Fibroblast of lung (primary cell): Measurements from ENCODE around the gene ATP11C. TPM values are rescaled to one million over a fixed set of nuclear protein-coding genes. Genes with fewer than 3 reads are reported as not detected.
A peak's percentile ranks its signal among the peaks of the same experiment; 100 is the strongest.

Experiments
- DNase-seq, 2 donors: peaks; one replicate each; pipeline versions ENCODE4 v3.0.0 to v3.0.0-alpha.2; 2010; ENCODE audit warnings: low read depth in 2 of 2
- H2AFZ ChIP-seq: 2 replicates; pipeline ENCODE4 v1.5.1; 2012; ENCODE audit warnings: low read length, control low read depth, inconsistent platforms
- H3K27ac ChIP-seq: 2 replicates; pipeline ENCODE4 v1.5.1; 2011; ENCODE audit warnings: low read length, control low read depth; ENCODE audit not compliant: insufficient read depth
- H3K27me3 ChIP-seq: 2 replicates; pipeline ENCODE4 v1.5.1; 2011; ENCODE audit warnings: mild to moderate bottlenecking, low read length; ENCODE audit not compliant: control insufficient read depth, insufficient read depth
- H3K36me3 ChIP-seq: 2 replicates; pipeline ENCODE4 v1.5.1; 2011; ENCODE audit warnings: low read length; ENCODE audit not compliant: control insufficient read depth, insufficient read depth
- H3K4me1 ChIP-seq: 2 replicates; pipeline ENCODE4 v1.5.1; 2011; ENCODE audit warnings: low read length; ENCODE audit not compliant: control insufficient read depth, insufficient read depth; ENCODE audit errors: extremely low read depth
- H3K4me2 ChIP-seq: 2 replicates; pipeline ENCODE4 v1.5.1; 2011; ENCODE audit warnings: low read length, control low read depth; ENCODE audit not compliant: insufficient read depth; ENCODE audit errors: extremely low read depth
- H3K4me3 ChIP-seq, 4 experiments: fragments of 200-600 bp in 1 of 4; sonication (generic) in 1 of 4; replicated peaks in 1 of 4; 2 replicates each; pipeline ENCODE4 v1.5.1; 2011 to 2016; ENCODE audit warnings: low read length in 4 of 4, low read depth in 3 of 4, mild to moderate bottlenecking in 3 of 4, control low read depth in 2 of 4, inconsistent platforms in 1 of 4, mixed read lengths in 1 of 4; ENCODE audit not compliant: insufficient read depth in 1 of 4; ENCODE audit errors: control extremely low read depth in 1 of 4
- H3K79me2 ChIP-seq: 2 replicates; pipeline ENCODE4 v1.5.1; 2012; ENCODE audit warnings: mild to moderate bottlenecking, low read length, inconsistent platforms; ENCODE audit not compliant: control insufficient read depth, insufficient read depth
- H3K9ac ChIP-seq: 2 replicates; pipeline ENCODE4 v1.5.1; 2011; ENCODE audit warnings: mild to moderate bottlenecking, low read length, control low read depth; ENCODE audit not compliant: insufficient read depth
- H3K9me3 ChIP-seq: 2 replicates; pipeline ENCODE4 v1.5.1; 2012; ENCODE audit warnings: low read depth, low read length; ENCODE audit not compliant: control insufficient read depth, insufficient read depth
- H4K20me1 ChIP-seq: 2 replicates; pipeline ENCODE4 v1.5.1; 2011; ENCODE audit warnings: low read length; ENCODE audit not compliant: control insufficient read depth, insufficient read depth; ENCODE audit errors: extremely low read depth
- EZH2 ChIP-seq: IDR thresholded peaks from 2 replicates; pipeline ENCODE4 v1.5.1; 2012; ENCODE audit warnings: low read length, control low read depth, mild to moderate bottlenecking; ENCODE audit errors: missing control alignments
- polyA plus RNA-seq, 2 donors: library from polyadenylated mRNA; depleted of rRNA in 1 of 2; stranded (reverse) in 1 of 2; unstranded in 1 of 2; fragments of >200 nt; gene quantifications; 2 replicates each; pipeline ENCODE4 v1.2.1, GENCODE V29; 2011 to 2012; ENCODE audit warnings: missing spikeins in 1 of 2
- total RNA-seq: library from RNA; depleted of rRNA; stranded (reverse); fragments of >200 nt; gene quantifications from 2 replicates; pipeline ENCODE4 v1.2.1, GENCODE V29; 2014
- TF ChIP-seq, protein P1 (sequence below), 2 donors: IDR thresholded peaks in 1 of 2; conservative IDR thresholded peaks in 1 of 2; 1 replicate in 1 of 2; 2 replicates in 1 of 2; pipeline ENCODE4 v1.5.1; 2011 to 2012; ENCODE audit warnings: low read length in 2 of 2, control low read depth in 1 of 2, inconsistent platforms in 1 of 2, low read depth in 1 of 2, mild to moderate bottlenecking in 1 of 2

ATP11C gene
- total and polyA plus RNA-seq, 2 donors (not counting 1 experiment from before 2014, with no cell fraction given), result 47.7 to 68.0 TPM

GRCh38 chrX:139820358-139820984 lies 112.4 kb downstream of the ATP11C start:
- no peak for DNase-seq
- Histone ChIP-seq H4K20me1 (no peaks in the 10 kb centered on the region), H3K27ac (no peak overlapping the region), H3K9me3 (no peaks in the 10 kb centered on the region), H2AFZ (no peak overlapping the region), H3K36me3 (no peaks in the 10 kb centered on the region), H3K79me2 (no peaks in the 10 kb centered on the region), H3K4me2 (no peak overlapping the region), H3K4me3 (no peak overlapping the region), H3K9ac (no peak overlapping the region), H3K4me1 (no peaks in the 10 kb centered on the region), H3K27me3 (no peaks in the 10 kb centered on the region)
- TF ChIP-seq EZH2, result no peak
- TF ChIP-seq, protein P1, sequence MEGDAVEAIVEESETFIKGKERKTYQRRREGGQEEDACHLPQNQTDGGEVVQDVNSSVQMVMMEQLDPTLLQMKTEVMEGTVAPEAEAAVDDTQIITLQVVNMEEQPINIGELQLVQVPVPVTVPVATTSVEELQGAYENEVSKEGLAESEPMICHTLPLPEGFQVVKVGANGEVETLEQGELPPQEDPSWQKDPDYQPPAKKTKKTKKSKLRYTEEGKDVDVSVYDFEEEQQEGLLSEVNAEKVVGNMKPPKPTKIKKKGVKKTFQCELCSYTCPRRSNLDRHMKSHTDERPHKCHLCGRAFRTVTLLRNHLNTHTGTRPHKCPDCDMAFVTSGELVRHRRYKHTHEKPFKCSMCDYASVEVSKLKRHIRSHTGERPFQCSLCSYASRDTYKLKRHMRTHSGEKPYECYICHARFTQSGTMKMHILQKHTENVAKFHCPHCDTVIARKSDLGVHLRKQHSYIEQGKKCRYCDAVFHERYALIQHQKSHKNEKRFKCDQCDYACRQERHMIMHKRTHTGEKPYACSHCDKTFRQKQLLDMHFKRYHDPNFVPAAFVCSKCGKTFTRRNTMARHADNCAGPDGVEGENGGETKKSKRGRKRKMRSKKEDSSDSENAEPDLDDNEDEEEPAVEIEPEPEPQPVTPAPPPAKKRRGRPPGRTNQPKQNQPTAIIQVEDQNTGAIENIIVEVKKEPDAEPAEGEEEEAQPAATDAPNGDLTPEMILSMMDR (conservative IDR thresholded peaks at IDR 0.05 in 1 of 2, IDR thresholded peaks at IDR 0.05 in 1 of 2; ENCODE audit: low read depth in 1 of 2, low read length in 2 of 2), result no peak

- DNase-seq, result no peak
- Histone ChIP-seq H3K27me3 (no peaks in the 10 kb centered on the region), H4K20me1 (no peaks in the 10 kb centered on the region), H3K4me1 (no peaks in the 10 kb centered on the region), H3K27ac (no peak overlapping the region), H3K36me3 (no peaks in the 10 kb centered on the region), H2AFZ (no peak overlapping the region), H3K9ac (no peak overlapping the region), H3K4me3 (no peak overlapping the region), H3K4me2 (no peak overlapping the region), H3K79me2 (no peaks in the 10 kb centered on the region), H3K9me3 (no peaks in the 10 kb centered on the region)
- TF ChIP-seq, protein P1 (conservative IDR thresholded peaks at IDR 0.05 in 1 of 2, IDR thresholded peaks at IDR 0.05 in 1 of 2; ENCODE audit: low read depth in 1 of 2, low read length in 2 of 2), result no peak
- no peak for TF ChIP-seq EZH2
Measured at GRCh38 chrX:139816204-139816603, 116.6 kb downstream of the ATP11C start.

DNA sequence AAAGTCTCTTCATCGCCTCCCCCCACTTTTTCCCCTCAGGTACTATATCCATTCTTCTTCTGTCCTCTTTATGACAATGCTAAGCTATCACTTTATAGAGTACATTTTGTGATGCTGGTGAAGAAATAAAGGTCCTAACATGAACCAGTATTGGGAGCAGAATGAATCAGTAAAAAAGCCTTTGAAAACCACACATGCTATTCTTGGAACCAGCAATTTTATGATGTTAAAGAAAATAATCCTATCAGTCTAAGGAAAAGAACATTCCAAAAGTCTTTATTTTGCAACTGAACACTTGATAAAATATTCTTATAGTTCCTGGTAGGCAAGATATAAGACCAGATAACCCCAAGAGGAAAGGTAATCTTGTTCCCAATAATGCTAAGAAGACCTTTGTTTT lies 117.1 kb downstream of the ATP11C start:
- Histone ChIP-seq H3K4me2 (no peak overlapping the region), H3K27ac (no peak overlapping the region)

More for the DNA sequence above, 117.1 kb downstream of the ATP11C start:
- no peak overlapping the region for H3K4me3 ChIP-seq
- H3K27me3 ChIP-seq, result no peaks in the 10 kb centered on the region
- no peak overlapping the region for H3K9ac ChIP-seq
- no peak overlapping the region for H2AFZ ChIP-seq
- no peaks in the 10 kb centered on the region for H3K36me3 ChIP-seq
- DNase-seq, result peak in 1 of 2 donors; percentile 29
- H3K79me2 ChIP-seq, result no peaks in the 10 kb centered on the region
- TF ChIP-seq, protein P1 (conservative IDR thresholded peaks at IDR 0.05 in 1 of 2, IDR thresholded peaks at IDR 0.05 in 1 of 2; ENCODE audit: low read depth in 1 of 2, low read length in 2 of 2), result no peak
- no peak for TF ChIP-seq EZH2
- no peaks in the 10 kb centered on the region for H4K20me1 ChIP-seq
- no peaks in the 10 kb centered on the region for H3K9me3 ChIP-seq
- H3K4me1 ChIP-seq, result no peaks in the 10 kb centered on the region
